Lower leg skin (tissue), 4 donors: Measurements from ENCODE around the gene KRTAP17-1. TPM values are rescaled to one million over a fixed set of nuclear protein-coding genes. Genes with fewer than 3 reads are reported as not detected.

ENCODE experiments used
- DNase-seq, 2 donors: peaks; one replicate each; pipeline ENCODE4 v3.0.0-alpha.2; 2019; ENCODE audit warnings: low spot score in 2 of 2
- H3K4me3 ChIP-seq: fragments of 200-600 bp; sonication (generic); 2 replicates; pipeline ENCODE4 v1.5.1; 2017; ENCODE audit warnings: mild to moderate bottlenecking, low read depth; ENCODE audit not compliant: poor library complexity, severe bottlenecking
- CTCF ChIP-seq, 3 donors: fragments of 450-650 bp; IDR thresholded peaks; one replicate each; pipeline ENCODE4 v1.5.1; 2016; ENCODE audit warnings: antibody characterized with exemption in 3 of 3, mild to moderate bottlenecking in 3 of 3, moderate library complexity in 2 of 3
- POLR2A ChIP-seq, 2 donors: fragments of 450-650 bp; IDR thresholded peaks; one replicate each; pipeline ENCODE4 v1.6.1; 2016 to 2017; ENCODE audit warnings: antibody characterized with exemption in 2 of 2, mild to moderate bottlenecking in 1 of 2, moderate library complexity in 1 of 2
- WGBS, 2 donors: methylation state at CpG; one replicate each; pipeline ENCODE4 v1.1.5; 2018; 5-methylcytosine and 5-hydroxymethylcytosine counted together
- intact Hi-C: fragments of 100-400 bp; cut with DNase I; formaldehyde crosslinking; loops from one replicate; pipeline ENCODE4 v1.15.0; 2023; ENCODE audit warnings: low total_unique reads
- total RNA-seq, 4 donors: library from RNA; depleted of rRNA; stranded (reverse); fragments of >200 nt; gene quantifications; one replicate each; pipeline ENCODE4 v1.1.0, GENCODE V29; 2016

The KRTAP17-1 gene
- total RNA-seq, 4 donors from 2014 or later = 1.3 to 38.6 TPM; not detected in 2

DNA sequence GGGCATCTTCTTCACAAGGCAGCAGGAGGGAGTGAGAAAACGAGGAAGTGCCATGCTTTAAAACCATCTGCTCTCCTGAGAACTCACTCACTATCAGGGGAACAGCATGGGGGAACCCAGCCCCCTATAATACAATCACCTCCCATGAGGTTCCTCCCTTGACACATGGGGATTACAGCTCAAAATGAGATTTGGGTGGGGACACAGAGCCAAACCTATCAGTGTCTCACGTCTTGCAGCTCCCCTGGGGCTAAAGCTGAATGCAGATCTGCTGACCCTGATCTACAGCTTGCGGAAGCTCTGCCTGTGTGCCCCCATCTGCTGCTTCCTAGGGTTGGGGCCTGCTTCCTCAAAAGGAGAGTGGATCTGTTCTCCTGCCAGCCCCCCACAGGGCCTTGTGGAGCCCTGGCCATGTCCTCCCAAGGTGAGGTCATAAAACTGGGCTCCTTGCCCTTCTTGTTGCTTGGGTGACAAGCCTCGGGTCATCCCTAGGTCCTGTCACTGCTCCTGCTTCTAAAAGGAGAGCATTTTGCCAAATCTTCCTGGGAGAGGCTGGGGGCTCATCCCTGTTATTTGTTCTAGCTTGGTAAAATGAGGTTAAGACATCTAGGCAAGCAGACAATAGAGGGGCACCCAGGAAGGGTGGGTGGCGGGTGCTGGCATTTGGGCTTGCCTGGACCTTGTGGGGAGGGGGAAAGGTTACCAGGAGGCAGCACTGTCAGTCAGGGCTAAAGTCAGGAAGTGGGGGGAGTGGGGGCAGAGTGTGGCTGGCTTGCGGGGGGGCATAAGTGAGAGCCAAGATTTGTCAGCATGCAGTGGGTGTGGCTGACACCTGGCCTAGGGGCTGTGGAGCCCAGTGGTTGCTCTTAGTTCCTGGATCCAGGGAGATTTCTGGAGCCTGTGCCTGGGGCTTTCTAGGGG, 19.1 kb upstream of the KRTAP17-1 start:
- 64 to 71% methylated on average over 6 of the region's 6 CpGs for WGBS, 2 donors
- TF ChIP-seq POLR2A (IDR thresholded peaks at IDR 0.05) (no peak), CTCF (IDR thresholded peaks at IDR 0.05) (no peak)
- no peak overlapping the region for H3K4me3 ChIP-seq
- intact Hi-C loops = no loop called here
- DNase-seq = peak in 1 of 2 donors; percentile 65

DNA sequence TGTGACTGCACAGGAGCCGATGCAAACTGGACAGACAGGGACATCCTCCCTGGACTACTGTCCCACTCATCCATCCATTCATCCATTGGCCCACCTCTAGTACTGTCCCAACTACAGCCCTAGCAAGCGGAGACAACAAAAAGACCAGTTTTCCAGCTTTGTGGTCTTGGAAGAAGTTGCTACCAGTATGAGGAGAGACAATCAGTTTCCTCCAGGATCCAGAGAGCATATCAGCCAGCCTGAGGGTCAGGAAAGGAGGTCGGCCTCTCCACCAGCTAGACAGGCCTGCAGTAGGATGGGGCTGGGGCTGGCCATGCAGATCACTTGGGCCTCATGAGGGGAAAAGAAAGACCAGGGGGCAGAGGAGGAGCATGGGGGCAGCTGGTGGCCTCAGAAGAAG, 18.3 kb upstream of the KRTAP17-1 start:
- TF ChIP-seq POLR2A (IDR thresholded peaks at IDR 0.05) = no peak
- no peak for TF ChIP-seq CTCF (IDR thresholded peaks at IDR 0.05)
- 97 to 100% methylated on average over 3 of the region's 3 CpGs for WGBS, 2 donors
- H3K4me3 ChIP-seq = no peak overlapping the region
- intact Hi-C loops = no loop called here
- peak in 1 of 2 donors; percentile 43 for DNase-seq

- H3K4me3 ChIP-seq = no peak overlapping the region
- TF ChIP-seq POLR2A (IDR thresholded peaks at IDR 0.05) (no peak), CTCF (IDR thresholded peaks at IDR 0.05) (no peak)
- WGBS, 2 donors = 96 to 98% methylated on average over 5 of the region's 5 CpGs
- peak in 1 of 2 donors; percentile 32 for DNase-seq
- intact Hi-C loops = no loop called here
Observed at GRCh38 chr17:41333098-41333497, 17.6 kb upstream of the KRTAP17-1 start.

DNA sequence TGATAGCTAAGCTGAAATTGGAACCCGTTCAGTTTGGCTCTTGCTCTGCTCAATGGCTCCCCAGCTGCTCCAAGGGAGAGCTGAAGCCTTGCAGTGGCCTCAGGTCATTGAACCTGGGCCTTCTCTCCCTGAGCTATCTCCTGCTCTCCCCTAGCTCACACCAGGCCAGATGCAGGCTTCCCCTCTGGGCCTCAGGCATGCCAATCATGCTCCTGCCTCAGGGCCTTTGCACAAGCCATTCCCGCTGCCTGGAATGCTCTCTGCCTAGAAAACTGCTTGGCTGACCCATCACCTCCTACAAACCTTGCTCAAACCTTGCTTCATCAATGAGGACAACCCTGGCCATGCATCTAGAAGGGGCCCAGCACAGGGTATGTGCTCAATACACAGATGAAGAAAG, 16.7 kb upstream of the KRTAP17-1 start:
- TF ChIP-seq POLR2A (IDR thresholded peaks at IDR 0.05) (no peak), CTCF (IDR thresholded peaks at IDR 0.05) (no peak)
- intact Hi-C loops = no loop called here
- WGBS, 2 donors = 91 to 94% methylated on average over 2 of the region's 2 CpGs
- H3K4me3 ChIP-seq = no peak overlapping the region
- DNase-seq = peak in 1 of 2 donors; percentile 46

- TF ChIP-seq POLR2A (IDR thresholded peaks at IDR 0.05) (no peak), CTCF (IDR thresholded peaks at IDR 0.05) (no peak)
- peak in 1 of 2 donors; percentile 39 for DNase-seq
- intact Hi-C loops = no loop called here
- WGBS, 2 donors = 85 to 90% methylated on average over 7 of the region's 7 CpGs
- H3K4me3 ChIP-seq = no peak overlapping the region
Observed at GRCh38 chr17:41331606-41332005, 16.1 kb upstream of the KRTAP17-1 start.
